B cell (primary cell): ENCODE data around the gene PPP2R5C.

Source experiments
- CTCF ChIP-seq: fragments of 200-600 bp; IDR thresholded peaks from one replicate; pipeline ENCODE4 v1.8.0; 2022; ENCODE audit warnings: antibody characterized with exemption, mild to moderate bottlenecking
- EZH2 ChIP-seq: IDR thresholded peaks from 2 replicates; pipeline ENCODE4 v1.6.1; 2012; ENCODE audit warnings: borderline replicate concordance, low read depth, mild to moderate bottlenecking, moderate library complexity, low read length; ENCODE audit not compliant: insufficient read depth, poor library complexity, severe bottlenecking

- TF ChIP-seq CTCF = no peak
- TF ChIP-seq EZH2 = no peak
These were observed 50.6 kb downstream of the PPP2R5C start for GRCh38 chr14:101812071-101812470.
